ENCODE results near the gene DCUN1D4.
"Not testable (repeated sequence)": the region's sequence is repeated elsewhere in the genome, so short reads cannot be mapped to it uniquely, and the experiment has no call there.

DCUN1D4 gene

GRCh38 chr4:51855270-51855669, 12.3 kb downstream of the DCUN1D4 start:
- no peak for DNase-seq

GRCh38 chr4:51855751-51856150, 12.8 kb downstream of the DCUN1D4 start:
- no peak for DNase-seq

DNA sequence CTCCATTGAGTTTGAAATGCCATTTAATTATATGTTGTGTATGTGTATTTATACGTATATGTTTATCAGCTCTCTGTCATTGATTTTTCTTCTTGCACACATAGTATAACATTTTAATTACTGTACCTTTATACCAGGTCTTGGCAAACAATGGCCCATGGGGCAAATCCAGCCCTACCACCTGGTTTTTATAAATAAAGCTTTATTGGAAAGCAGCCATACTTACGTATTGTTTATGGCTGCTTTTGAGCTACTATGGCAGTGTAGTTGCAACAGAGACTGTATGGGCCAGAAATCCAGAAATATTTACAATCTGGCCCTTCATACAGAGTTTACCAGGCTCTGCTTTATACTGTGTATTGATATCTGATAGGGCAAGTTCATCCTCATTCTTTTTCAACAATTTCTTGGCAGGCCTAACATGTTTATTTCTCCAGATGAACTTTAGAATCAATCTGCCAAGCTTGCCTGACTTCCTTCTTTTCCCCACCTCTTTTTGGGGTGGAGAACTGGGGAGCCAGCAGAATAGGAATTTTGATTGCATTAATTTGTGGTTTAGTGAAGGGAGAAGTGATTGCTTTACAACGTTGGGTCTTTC, 15.8 kb downstream of the DCUN1D4 start:
- no peak for DNase-seq

DNA sequence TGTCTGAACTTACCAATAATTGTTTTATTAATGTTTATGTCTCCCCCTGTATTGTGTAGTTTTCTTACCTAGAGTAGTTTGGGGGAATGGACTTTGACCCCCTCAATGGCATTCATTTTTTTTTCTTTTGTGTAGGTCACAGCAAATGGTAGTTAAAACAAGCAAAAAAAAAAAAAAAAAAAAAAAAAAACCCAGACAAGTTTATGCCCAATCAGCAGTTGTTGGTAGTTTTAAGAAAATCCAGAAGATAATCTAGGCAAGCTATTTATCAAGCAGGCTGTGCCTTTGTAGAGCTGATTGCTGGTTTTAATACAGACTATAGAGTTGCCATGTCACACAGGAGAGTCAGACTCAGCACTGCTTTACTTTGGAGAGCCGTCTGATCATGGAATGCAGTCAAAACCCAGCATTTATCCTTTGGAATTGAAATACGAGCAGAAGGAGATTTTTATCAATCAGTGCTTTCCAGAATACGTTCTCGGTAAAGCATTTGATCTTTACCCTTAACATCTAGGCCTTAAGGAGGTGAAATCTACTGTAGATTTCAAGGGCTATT, 16.6 kb downstream of the DCUN1D4 start:
- no peak for DNase-seq

GRCh38 chr4:51862199-51862598, 19.2 kb downstream of the DCUN1D4 start:
- DNase-seq: no peak

GRCh38 chr4:51862781-51863180, 19.8 kb downstream of the DCUN1D4 start:
- no peak for DNase-seq

- DNase-seq: no peak
Measured at GRCh38 chr4:51865717-51866116, 22.8 kb downstream of the DCUN1D4 start.

DNA sequence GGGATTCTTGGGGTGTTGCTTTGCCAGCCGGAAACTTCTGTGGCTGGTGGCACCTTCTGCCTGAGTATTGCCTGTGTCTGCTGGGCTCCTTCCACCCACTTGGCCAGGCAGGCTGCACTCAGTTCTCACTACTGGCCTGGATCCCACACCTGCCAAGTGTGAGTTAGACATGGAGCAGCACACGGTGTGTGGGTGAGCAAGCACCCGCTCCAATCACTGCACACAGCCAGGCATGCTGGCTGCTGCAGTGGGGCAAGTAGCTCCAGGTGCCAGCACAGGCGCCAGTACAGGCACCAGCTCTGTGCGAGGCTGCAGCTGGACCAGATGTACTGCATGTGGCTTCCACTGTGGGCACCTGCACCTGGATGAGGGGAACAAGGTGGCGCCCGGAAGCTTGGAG, 23.9 kb downstream of the DCUN1D4 start:
- no peak for DNase-seq

DNA sequence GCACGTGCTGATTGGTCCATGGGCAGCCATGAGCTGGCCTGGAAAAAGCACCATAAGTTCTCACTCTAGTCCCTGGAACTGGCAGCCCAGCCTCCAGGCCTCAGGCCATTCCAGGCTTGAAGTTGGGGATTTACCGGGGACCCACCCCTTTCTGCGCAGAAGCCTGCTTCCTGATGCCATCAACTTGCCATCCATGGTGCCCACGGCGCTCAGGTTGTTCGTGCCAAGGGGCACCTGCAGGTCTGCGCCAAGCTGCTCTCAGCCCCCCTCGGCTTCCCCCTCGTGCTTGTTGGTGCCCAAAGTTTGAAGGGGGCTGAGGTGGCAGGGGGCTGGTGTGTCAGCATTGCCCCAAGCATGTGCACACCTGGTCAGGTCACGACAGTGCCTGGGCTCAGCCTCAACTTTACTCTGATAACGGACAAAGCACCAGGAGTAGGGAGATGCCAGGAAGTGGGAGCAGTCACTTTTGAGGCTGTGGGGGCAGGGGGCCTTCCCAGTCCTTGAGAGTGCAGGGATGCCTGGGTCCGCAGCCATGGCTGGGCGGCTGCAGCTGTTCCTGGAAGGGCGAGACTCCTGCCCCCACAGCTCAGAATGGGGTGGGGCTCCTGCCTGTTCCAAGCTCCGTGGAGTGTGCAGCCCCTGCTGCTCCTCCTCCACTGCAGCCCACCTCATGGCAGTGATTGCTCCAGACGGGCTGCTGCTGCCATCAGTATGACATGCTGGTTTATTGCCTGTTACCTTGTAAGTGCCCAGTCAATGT, 24.9 kb downstream of the DCUN1D4 start:
- no peak for DNase-seq

DNA sequence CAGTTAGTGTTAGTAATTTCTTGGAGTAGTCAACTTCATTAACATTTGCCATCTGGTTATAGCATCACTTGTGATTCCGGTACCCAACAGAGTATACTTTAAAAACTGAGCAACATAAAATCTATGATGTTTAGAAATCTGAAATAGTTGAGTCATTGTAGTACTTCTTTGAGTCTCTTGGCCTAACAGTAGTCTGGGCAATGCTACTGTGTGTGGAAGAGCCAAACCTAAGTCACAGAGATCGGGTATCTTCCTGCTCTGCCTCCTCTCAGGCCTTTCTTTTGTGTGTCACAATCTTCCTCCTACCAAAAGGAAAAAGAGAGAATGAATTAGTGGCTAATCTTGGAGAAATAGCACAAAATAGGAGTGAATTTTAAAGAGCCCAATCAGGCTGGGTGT, 25.5 kb downstream of the DCUN1D4 start:
- DNase-seq: no peak

DNA sequence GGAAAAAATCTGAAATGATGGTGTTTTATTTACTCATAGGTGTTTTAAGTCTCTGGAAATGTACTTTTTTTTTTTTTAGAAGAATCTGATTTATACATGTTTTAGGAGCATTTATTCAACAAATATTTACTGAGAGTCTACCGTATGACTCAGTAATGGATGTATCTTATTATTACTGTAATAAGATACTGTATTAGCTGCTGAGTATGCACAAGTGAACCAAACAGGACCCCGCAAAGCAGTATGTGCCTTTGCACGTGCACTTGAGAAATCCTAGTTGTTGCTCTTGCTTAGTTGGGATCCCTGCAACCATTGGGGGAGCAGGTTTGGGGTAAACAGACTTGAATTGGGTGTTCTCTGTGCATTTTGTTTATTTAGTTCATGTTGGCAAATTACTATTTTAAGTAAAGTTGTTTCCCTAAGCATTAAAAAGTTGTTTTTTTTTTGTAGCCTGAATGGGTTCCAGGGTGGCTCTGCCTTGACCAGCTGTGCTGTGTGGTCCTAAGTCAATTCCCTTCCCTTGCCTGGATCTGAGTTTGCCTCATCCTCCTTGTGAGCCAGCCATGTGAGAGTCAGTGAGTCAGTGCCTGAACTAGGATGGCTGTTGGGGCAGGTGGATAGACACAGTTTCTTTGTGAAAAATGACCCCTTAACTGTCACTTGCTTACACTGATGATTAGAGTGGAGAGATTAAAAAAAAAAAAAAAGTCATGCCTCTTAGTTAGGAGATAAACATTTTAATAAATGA, 27.7 kb downstream of the DCUN1D4 start:
- DNase-seq: no peak

DNA sequence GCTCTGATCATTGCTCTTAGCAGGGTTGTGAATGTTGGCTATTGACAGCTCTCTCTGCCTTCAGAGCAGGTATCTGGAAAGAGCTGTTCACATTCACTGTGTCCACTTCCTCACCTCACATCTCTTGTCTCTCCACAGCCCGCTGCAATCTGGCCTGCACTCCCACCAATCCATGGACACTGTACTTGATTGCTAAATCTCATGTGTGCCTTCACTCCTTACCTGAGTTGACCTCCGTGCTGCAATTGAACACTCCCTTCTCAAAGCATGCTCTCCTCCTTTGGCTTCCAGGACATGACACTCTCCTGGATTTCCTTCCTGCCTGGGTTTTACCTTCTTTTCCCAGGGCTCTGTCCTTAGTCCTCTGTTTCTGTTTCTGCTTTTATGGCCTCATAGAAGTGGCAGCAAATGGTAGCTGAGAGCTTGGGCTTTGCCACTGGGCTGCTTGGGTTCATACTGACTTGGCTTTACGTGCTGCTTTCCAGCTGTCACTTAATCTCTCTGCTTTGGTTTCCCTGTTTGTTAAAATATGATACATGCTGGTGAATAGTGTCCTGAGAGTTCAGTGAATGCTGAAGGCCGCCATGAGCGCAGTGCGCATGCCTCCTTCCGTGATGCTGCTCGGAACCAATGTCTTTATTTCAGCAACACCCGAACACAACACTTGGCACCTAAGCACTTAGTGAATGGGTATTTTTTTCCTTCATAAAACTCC, 29.5 kb downstream of the DCUN1D4 start:
- DNase-seq: no peak

DNA sequence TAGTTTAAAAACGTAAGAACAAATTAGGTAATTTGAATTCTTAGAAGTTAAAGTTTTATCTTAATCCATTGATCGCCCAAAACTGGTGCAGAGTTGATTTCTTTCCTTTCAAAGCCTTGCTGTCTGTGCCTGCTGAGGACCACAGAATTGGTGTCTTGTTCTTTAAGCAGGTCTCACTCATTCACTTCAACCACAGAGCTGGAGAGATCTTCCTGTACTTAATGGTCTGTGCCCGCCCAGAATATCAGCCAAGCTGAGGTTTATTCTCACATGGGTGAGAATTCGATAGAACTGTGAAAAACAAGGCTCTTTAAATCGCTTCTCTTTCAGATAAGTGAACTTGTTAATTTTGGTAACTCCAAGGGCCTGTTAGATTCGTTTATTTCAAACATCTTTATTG, 31.6 kb downstream of the DCUN1D4 start:
- DNase-seq: no peak

DNA sequence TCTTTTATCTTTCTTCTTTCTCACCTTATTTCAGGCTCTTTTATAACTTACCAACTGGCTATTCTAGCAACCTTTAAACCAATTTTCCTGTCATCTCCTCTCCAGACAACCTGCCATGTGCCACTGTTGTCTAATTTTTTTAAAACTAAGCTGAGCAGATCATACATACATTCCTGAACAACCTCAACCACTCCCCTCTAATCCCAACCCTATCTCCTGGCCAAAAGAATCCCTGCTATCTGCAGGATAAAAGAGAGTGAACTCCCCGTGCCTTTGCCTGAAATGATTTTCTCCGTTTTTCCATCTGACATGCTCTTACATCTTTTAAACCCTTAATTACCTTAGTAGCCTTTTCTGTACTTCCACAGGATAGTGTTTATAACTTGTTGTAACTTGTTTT, 35.5 kb downstream of the DCUN1D4 start:
- DNase-seq: no peak

GRCh38 chr4:51880016-51880915, 37.3 kb downstream of the DCUN1D4 start:
- DNase-seq: no peak

DNA sequence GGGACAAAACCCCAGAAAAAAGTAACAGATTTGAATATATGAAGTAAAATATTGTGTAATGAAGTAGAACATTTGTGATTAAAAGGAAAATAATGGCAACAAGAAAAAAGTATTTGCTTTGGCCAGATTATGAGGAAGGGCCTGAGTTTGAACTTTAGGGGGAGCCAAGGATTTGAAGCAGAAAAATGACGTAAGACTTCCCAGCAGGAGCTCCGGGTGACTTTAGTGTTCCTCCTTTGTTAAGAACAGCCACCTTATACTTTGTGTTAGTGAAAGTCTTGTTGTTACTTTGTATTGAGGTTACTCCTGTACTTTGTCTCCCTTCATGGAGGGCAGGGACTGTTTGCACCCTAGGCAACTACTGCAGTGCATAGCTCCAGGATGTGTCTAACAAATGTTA, 41.1 kb downstream of the DCUN1D4 start:
- DNase-seq: no peak

- DNase-seq: no peak
Measured at GRCh38 chr4:51884606-51885005, 41.7 kb downstream of the DCUN1D4 start.

GRCh38 chr4:51885363-51885762, 42.4 kb downstream of the DCUN1D4 start:
- peak; percentile 70 for DNase-seq

GRCh38 chr4:51890760-51891159, 47.8 kb downstream of the DCUN1D4 start:
- DNase-seq: no peak

GRCh38 chr4:51893402-51893801, 50.4 kb downstream of the DCUN1D4 start:
- DNase-seq: not testable (repeated sequence)

- no peak for DNase-seq
Measured at GRCh38 chr4:51894059-51894645, 51.2 kb downstream of the DCUN1D4 start.

GRCh38 chr4:51895158-51895557, 52.2 kb downstream of the DCUN1D4 start:
- no peak for DNase-seq
